SJCRH30 (cell line): ENCODE results near the gene CDC42EP4. TPM values are rescaled to one million over a fixed set of nuclear protein-coding genes. Genes with fewer than 3 reads are reported as not detected.

Experiments
- DNase-seq, 2 experiments: peaks; one replicate each; pipeline ENCODE4 v3.0.0-alpha.2; 2015 to 2020
- H3K27ac ChIP-seq: fragments of 250-450 bp; sonication (Bioruptor Pico); 2 replicates; pipeline ENCODE4 v1.5.1; 2020; ENCODE audit warnings: mild to moderate bottlenecking, moderate library complexity
- H3K27me3 ChIP-seq: fragments of 250-450 bp; sonication (Bioruptor Pico); 2 replicates; pipeline ENCODE4 v1.5.1; 2020; ENCODE audit warnings: mild to moderate bottlenecking, moderate library complexity
- H3K36me3 ChIP-seq: fragments of 250-450 bp; sonication (Bioruptor Pico); 2 replicates; pipeline ENCODE4 v1.5.1; 2020; ENCODE audit warnings: mild to moderate bottlenecking, moderate library complexity
- H3K4me1 ChIP-seq: fragments of 250-450 bp; sonication (Bioruptor Pico); 2 replicates; pipeline ENCODE4 v1.5.1; 2020; ENCODE audit warnings: mild to moderate bottlenecking, moderate library complexity
- H3K4me3 ChIP-seq: fragments of 250-450 bp; sonication (Bioruptor Pico); 2 replicates; pipeline ENCODE4 v1.5.1; 2020; ENCODE audit warnings: mild to moderate bottlenecking, moderate library complexity
- H3K9me3 ChIP-seq: fragments of 250-450 bp; sonication (Bioruptor Pico); replicated peaks from 2 replicates; pipeline ENCODE4 v1.5.1; 2020; ENCODE audit warnings: mild to moderate bottlenecking, moderate library complexity
- total RNA-seq: library from RNA; depleted of rRNA; stranded (reverse); fragments of >200 nt; shearing (Covaris generic); gene quantifications from 2 replicates; pipeline ENCODE4 v1.2.3, GENCODE V29; 2014; rRNA removed

The CDC42EP4 gene
- total RNA-seq, 1 experiment from 2014 or later, result 21.7 TPM

- no peaks in the 10 kb centered on the region for H3K9me3 ChIP-seq
- peaks cover 15% of the 10 kb centered on the region for H3K4me1 ChIP-seq
- no peaks in the 10 kb centered on the region for H3K36me3 ChIP-seq
- DNase-seq, result no peak
- peak within 1 kb of the TSS; percentile 42 for H3K4me3 ChIP-seq
- no peaks in the 10 kb centered on the region for H3K27me3 ChIP-seq
- H3K27ac ChIP-seq, result peak within 1 kb of the TSS; percentile 58
Observed at GRCh38 chr17:73261617-73261951, 50.2 kb downstream of the CDC42EP4 start, which contains the start of gene CPSF4L. Gene CPSF4L (minus strand): TSS chr17:73261880. CDS start chr17:73261818, 62 bp downstream.

GRCh38 chr17:73257516-73257915 lies 54.3 kb downstream of the CDC42EP4 start:
- H3K27ac ChIP-seq, result no peak overlapping the region
- H3K4me3 ChIP-seq, result no peak overlapping the region
- H3K9me3 ChIP-seq, result no peaks in the 10 kb centered on the region
- no peaks in the 10 kb centered on the region for H3K36me3 ChIP-seq
- H3K4me1 ChIP-seq, result peaks cover 6% of the 10 kb centered on the region
- DNase-seq, result peak in 1 of 2 experiments; percentile 23
- H3K27me3 ChIP-seq, result no peaks in the 10 kb centered on the region

- Histone ChIP-seq H3K4me1 (no peaks in the 10 kb centered on the region), H3K27ac (no peak overlapping the region), H3K9me3 (no peaks in the 10 kb centered on the region), H3K4me3 (no peak overlapping the region), H3K36me3 (no peaks in the 10 kb centered on the region), H3K27me3 (no peaks in the 10 kb centered on the region)
- peak in 1 of 2 experiments; percentile 30 for DNase-seq
Observed at GRCh38 chr17:73256220-73256619, 55.6 kb downstream of the CDC42EP4 start.

DNA sequence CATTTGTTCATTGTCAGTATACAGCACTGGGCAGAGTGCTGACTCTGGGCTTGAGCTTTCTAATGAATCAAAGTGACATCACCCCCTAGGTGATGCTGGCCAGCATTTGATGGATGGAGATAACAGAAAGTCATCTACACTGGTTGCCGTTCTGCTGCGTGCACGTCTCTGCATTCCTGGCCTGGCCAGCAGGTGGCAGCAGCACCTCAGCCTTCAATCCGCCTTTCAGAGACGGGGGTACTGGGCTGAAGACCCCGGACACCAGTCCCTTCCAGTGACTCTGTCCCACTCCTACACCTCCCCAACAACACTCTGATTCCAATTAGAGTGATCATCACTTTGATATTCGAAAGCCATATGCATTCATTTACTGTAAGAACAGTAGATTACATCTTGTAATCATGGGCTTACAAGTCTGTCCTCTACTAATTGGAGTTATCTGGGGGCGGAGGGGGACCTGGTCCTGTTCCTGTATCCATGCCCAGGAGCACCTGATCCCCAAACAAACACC lies 56.1 kb downstream of the CDC42EP4 start:
- H3K27me3 ChIP-seq, result no peaks in the 10 kb centered on the region
- DNase-seq, result peak; percentile 44 to 79

DNA sequence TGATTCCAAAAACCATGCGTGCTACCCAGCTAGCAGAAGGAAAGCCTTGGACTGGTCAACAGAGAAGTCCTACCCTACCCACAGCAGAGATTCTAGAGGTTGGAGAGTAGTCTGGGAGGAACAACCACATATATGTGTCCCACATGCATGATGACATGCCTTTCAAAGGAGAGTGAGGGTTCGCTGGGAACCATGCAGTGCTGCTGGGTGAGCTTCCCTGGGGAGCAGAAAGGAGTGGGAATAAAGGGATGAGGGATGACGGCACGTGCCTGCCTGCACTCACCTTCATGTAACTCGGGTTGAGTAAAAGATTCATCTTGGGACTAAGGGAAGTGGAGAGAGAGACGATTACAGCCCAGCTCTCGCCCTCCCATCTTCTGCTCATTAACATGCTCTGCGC lies 59.9 kb downstream of the CDC42EP4 start:
- Histone ChIP-seq H3K4me3 (no peak overlapping the region), H3K27ac (no peak overlapping the region), H3K36me3 (peaks cover 14% of the 10 kb centered on the region), H3K4me1 (peaks cover 4% of the 10 kb centered on the region; the same call in 1 of the 2 replicates), H3K27me3 (no peaks in the 10 kb centered on the region), H3K9me3 (no peaks in the 10 kb centered on the region)
- no peak for DNase-seq

More for the DNA sequence above, 56.1 kb downstream of the CDC42EP4 start:
- Histone ChIP-seq H3K36me3 (no peaks in the 10 kb centered on the region), H3K9me3 (no peaks in the 10 kb centered on the region), H3K4me3 (no peak overlapping the region), H3K4me1 (no peaks in the 10 kb centered on the region), H3K27ac (no peak overlapping the region)

GRCh38 chr17:73250851-73251640 lies 60.8 kb downstream of the CDC42EP4 start:
- no peaks in the 10 kb centered on the region for H3K27me3 ChIP-seq
- H3K9me3 ChIP-seq, result no peaks in the 10 kb centered on the region
- DNase-seq, result no peak
- no peak overlapping the region for H3K4me3 ChIP-seq
- H3K36me3 ChIP-seq, result peaks cover 18% of the 10 kb centered on the region
- no peak overlapping the region for H3K27ac ChIP-seq
- peaks cover 4% of the 10 kb centered on the region; the same call in 1 of the 2 replicates for H3K4me1 ChIP-seq

- peak in 1 of 2 experiments; percentile 54 for DNase-seq
- no peak overlapping the region for H3K4me3 ChIP-seq
- H3K36me3 ChIP-seq, result peaks cover 31% of the 10 kb centered on the region
- no peak overlapping the region for H3K27ac ChIP-seq
- no peaks in the 10 kb centered on the region for H3K27me3 ChIP-seq
- no peaks in the 10 kb centered on the region for H3K9me3 ChIP-seq
- H3K4me1 ChIP-seq, result peaks cover 4% of the 10 kb centered on the region; the same call in 1 of the 2 replicates
Observed at GRCh38 chr17:73249700-73250099, 62.1 kb downstream of the CDC42EP4 start.

- Histone ChIP-seq H3K27me3 (no peaks in the 10 kb centered on the region), H3K4me1 (peaks cover 4% of the 10 kb centered on the region; the same call in 1 of the 2 replicates), H3K36me3 (peaks cover 39% of the 10 kb centered on the region), H3K4me3 (no peak overlapping the region), H3K9me3 (no peaks in the 10 kb centered on the region), H3K27ac (no peak overlapping the region)
- no peak for DNase-seq
Observed at GRCh38 chr17:73248532-73248931, 63.3 kb downstream of the CDC42EP4 start.

DNA sequence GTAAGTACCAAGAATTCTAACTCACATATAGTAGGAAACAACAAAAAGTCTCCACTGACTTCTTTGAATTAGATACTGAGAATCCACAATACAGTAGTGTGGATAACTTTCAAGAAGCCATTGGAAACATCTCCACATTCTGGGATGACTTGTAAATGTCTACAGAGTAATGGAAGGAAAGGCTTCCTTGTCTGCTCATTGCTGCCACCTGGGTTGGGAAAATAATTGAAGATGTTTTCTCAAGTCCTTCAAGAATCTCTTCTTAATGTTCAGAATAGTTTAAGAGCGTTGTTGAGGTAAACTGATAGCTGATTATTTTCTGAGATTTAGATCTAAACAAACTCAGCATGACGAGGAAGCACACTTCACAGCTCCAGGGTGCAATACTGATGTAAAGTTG lies 64.1 kb downstream of the CDC42EP4 start:
- Histone ChIP-seq H3K4me1 (peaks cover 4% of the 10 kb centered on the region; the same call in 1 of the 2 replicates), H3K9me3 (no peaks in the 10 kb centered on the region), H3K27ac (no peak overlapping the region), H3K4me3 (no peak overlapping the region), H3K36me3 (peaks cover 39% of the 10 kb centered on the region), H3K27me3 (no peaks in the 10 kb centered on the region)
- DNase-seq, result no peak

- DNase-seq, result no peak
- H3K9me3 ChIP-seq, result no peaks in the 10 kb centered on the region
- H3K36me3 ChIP-seq, result peaks cover 76% of the 10 kb centered on the region
Observed at GRCh38 chr17:73240561-73240960, 71.2 kb downstream of the CDC42EP4 start.

DNA sequence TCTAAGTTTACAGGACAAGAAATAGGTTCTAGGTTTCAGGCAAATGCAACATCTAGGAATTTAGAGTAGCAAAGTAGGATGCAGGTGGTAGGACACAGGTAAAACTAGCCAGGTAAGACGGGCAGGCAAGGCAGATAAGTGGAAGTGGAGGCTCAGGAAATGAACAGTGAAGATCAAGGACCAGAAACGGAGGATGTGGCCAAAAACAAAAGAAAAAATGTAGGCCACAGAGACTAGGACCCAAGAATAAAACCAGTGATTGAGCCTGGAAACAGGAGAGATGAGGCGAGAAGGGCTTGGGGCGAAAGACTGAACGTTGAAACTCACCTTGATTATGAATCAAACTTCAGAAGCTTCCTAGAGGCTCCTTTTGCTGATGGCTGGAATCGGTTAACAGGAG lies 74.1 kb downstream of the CDC42EP4 start:
- Histone ChIP-seq H3K9me3 (no peaks in the 10 kb centered on the region), H3K4me1 (peaks cover 5% of the 10 kb centered on the region; the same call in 1 of the 2 replicates), H3K36me3 (peaks cover 68% of the 10 kb centered on the region), H3K27ac (no peak overlapping the region), H3K4me3 (no peak overlapping the region), H3K27me3 (no peaks in the 10 kb centered on the region)
- DNase-seq, result no peak

More at GRCh38 chr17:73240561-73240960, 71.2 kb downstream of the CDC42EP4 start:
- Histone ChIP-seq H3K27ac (no peak overlapping the region), H3K4me3 (no peak overlapping the region), H3K4me1 (0 out of 2 replicates have a peak, but pooled peaks cover 2% of the 10 kb centered on the region), H3K27me3 (no peaks in the 10 kb centered on the region)

DNA sequence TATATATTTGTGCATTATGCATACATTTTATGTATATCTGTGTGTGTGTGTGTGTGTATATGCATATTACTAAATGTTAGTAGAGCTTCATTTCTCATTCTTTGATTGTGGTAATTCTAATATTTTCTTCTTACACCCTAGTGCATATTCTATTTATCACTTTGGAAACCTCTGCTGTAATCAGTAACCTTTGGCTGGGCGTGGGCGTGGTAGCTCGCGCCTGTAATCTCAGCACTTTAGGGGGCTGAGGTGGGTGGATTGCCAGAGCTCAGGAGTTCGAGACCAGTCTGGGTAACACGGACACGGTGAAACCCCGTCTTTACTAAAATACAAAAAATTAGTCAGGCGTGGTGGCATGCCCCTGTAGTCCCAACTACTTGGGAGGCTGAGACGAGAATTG lies 77.1 kb downstream of the CDC42EP4 start:
- Histone ChIP-seq H3K36me3 (peaks cover 42% of the 10 kb centered on the region), H3K27me3 (no peaks in the 10 kb centered on the region)

More for the DNA sequence above, 77.1 kb downstream of the CDC42EP4 start:
- peaks cover 10% of the 10 kb centered on the region for H3K4me1 ChIP-seq
- no peak for DNase-seq
- no peaks in the 10 kb centered on the region for H3K9me3 ChIP-seq
- H3K27ac ChIP-seq, result no peak overlapping the region
- H3K4me3 ChIP-seq, result no peak overlapping the region

Other genes starting within 250 kb of the CDC42EP4 start
- gene SLC39A11, start 219.3 kb downstream of the CDC42EP4 start, total RNA-seq, result 5.4 and 9.3 TPM in 2 replicates
- gene SSTR2, start 147.0 kb downstream of the CDC42EP4 start, total RNA-seq, result 0.05 and 0.08 TPM in 2 replicates
- 24.6 and 35.3 TPM in 2 replicates for gene COG1, start 118.9 kb downstream of the CDC42EP4 start, total RNA-seq
- not detected in 2 replicates for gene CPSF4L, start 50.1 kb downstream of the CDC42EP4 start, total RNA-seq